Erythroblast (primary cell): Measurements from ENCODE around the gene GLCE.

Experiments used
- GATA1 ChIP-seq: IDR thresholded peaks from 2 replicates; pipeline ENCODE4 v1.6.1; 2011; ENCODE audit warnings: low read depth, mild to moderate bottlenecking, control low read depth, low read length, moderate library complexity
- POLR2A ChIP-seq: IDR thresholded peaks from 2 replicates; pipeline ENCODE4 v1.6.1; 2011; ENCODE audit warnings: mild to moderate bottlenecking, low read length

GRCh38 chr15:69141286-69141701 is 19.1 kb upstream of the GLCE start:
- TF ChIP-seq POLR2A (no peak), GATA1 (no peak)
